ENCODE measurements around the gene SLC38A11.

Gene SLC38A11

GRCh38 chr2:164922134-164922533 is 33.2 kb downstream of the SLC38A11 start:
- peak; percentile 25 for DNase-seq
- no peak overlapping the region for H3K27ac ChIP-seq
- no peak for TF ChIP-seq CTCF (IDR thresholded peaks at IDR 0.05; ENCODE audit: low read depth, low read length, missing control alignments)
- in situ Hi-C loops (cut with HindIII; ENCODE audit: low pct_ligation_motif_present, low sequenced_read_pairs) = no loop called here
- no peaks in the 10 kb centered on the region for H3K36me3 ChIP-seq (replicated peaks)
- H3K4me3 ChIP-seq (ENCODE audit: low read depth, low read length) = no peak overlapping the region
- H3K27me3 ChIP-seq (replicated peaks) = no peaks in the 10 kb centered on the region

GRCh38 chr2:164920430-164920829 is 34.9 kb downstream of the SLC38A11 start:
- no peak for TF ChIP-seq CTCF (IDR thresholded peaks at IDR 0.05; ENCODE audit: low read depth, low read length, missing control alignments)
- H3K27me3 ChIP-seq (replicated peaks) = no peaks in the 10 kb centered on the region
- peak overlapping the region; percentile 74 for H3K27ac ChIP-seq
- H3K4me3 ChIP-seq (ENCODE audit: low read depth, low read length) = no peak overlapping the region
- no peaks in the 10 kb centered on the region for H3K36me3 ChIP-seq (replicated peaks)
- in situ Hi-C loops (cut with HindIII; ENCODE audit: low pct_ligation_motif_present, low sequenced_read_pairs) = no loop called here
- peak; percentile 87 for DNase-seq

- TF ChIP-seq CTCF (IDR thresholded peaks at IDR 0.05; ENCODE audit: low read depth, low read length, missing control alignments) = peak; percentile 67
- DNase-seq = peak; percentile 39
- Histone ChIP-seq H3K4me3 (ENCODE audit: low read depth, low read length) (no peak overlapping the region), H3K36me3 (replicated peaks) (no peaks in the 10 kb centered on the region), H3K27ac (no peak overlapping the region), H3K27me3 (replicated peaks) (no peaks in the 10 kb centered on the region)
- in situ Hi-C loops (cut with HindIII; ENCODE audit: low pct_ligation_motif_present, low sequenced_read_pairs) = no loop called here
These were observed 37.9 kb downstream of the SLC38A11 start for GRCh38 chr2:164917296-164917903.

- Histone ChIP-seq H3K27ac (no peak overlapping the region), H3K27me3 (replicated peaks) (no peaks in the 10 kb centered on the region), H3K4me3 (ENCODE audit: low read depth, low read length) (no peak overlapping the region), H3K36me3 (replicated peaks) (no peaks in the 10 kb centered on the region)
- no peak for TF ChIP-seq CTCF (IDR thresholded peaks at IDR 0.05; ENCODE audit: low read depth, low read length, missing control alignments)
- in situ Hi-C loops (cut with HindIII; ENCODE audit: low pct_ligation_motif_present, low sequenced_read_pairs) = no loop called here
- no peak for DNase-seq
These were observed 39.8 kb downstream of the SLC38A11 start for GRCh38 chr2:164915566-164915965.

GRCh38 chr2:164913640-164914350 is 41.5 kb downstream of the SLC38A11 start:
- no peaks in the 10 kb centered on the region for H3K27me3 ChIP-seq (replicated peaks)
- H3K27ac ChIP-seq = peak overlapping the region; percentile 35
- DNase-seq = peak; percentile 29
- no peaks in the 10 kb centered on the region for H3K36me3 ChIP-seq (replicated peaks)
- TF ChIP-seq CTCF (IDR thresholded peaks at IDR 0.05; ENCODE audit: low read depth, low read length, missing control alignments) = peak; percentile 9
- no peak overlapping the region for H3K4me3 ChIP-seq (ENCODE audit: low read depth, low read length)
- in situ Hi-C loops (cut with HindIII; ENCODE audit: low pct_ligation_motif_present, low sequenced_read_pairs) = no loop called here
